ENCODE measurements around the gene ANK3. TPM values are rescaled to one million over a fixed set of nuclear protein-coding genes. Genes with fewer than 3 reads are reported as not detected.

The ANK3 gene
- total RNA-seq, 2 donors from 2014 or later: 41.0 to 113 TPM

GRCh38 chr10:60073781-60074656, 315.7 kb downstream of the ANK3 start:
- TF ChIP-seq POLR2A (IDR thresholded peaks at IDR 0.05) (no peak), CTCF (IDR thresholded peaks at IDR 0.05) (no peak)
- Histone ChIP-seq H3K9me3 (no peaks in the 10 kb centered on the region), H3K27me3 (no peaks in the 10 kb centered on the region), H3K4me1 (no peaks in the 10 kb centered on the region), H3K27ac (no peak overlapping the region), H3K36me3 (replicated peaks in 1 of 2; ENCODE audit: insufficient read depth in 1 of 2, low read depth in 2 of 2) (peaks cover 0 to 9% of the 10 kb centered on the region in 2 donors), H3K4me3 (no peak overlapping the region)
- intact Hi-C loops (cut with DNase I): no loop called here
- ATAC-seq: no peak
- no peak for DNase-seq
- 87 to 94% methylated on average over 11 of the region's 11 CpGs for WGBS, 2 donors

GRCh38 chr10:60073397-60073780, 316.3 kb downstream of the ANK3 start:
- WGBS, 2 donors: 97 to 98% methylated on average over 4 of the region's 4 CpGs
- Histone ChIP-seq H3K27ac (no peak overlapping the region), H3K4me3 (no peak overlapping the region), H3K27me3 (no peaks in the 10 kb centered on the region), H3K9me3 (no peaks in the 10 kb centered on the region), H3K4me1 (no peaks in the 10 kb centered on the region), H3K36me3 (replicated peaks in 1 of 2; ENCODE audit: insufficient read depth in 1 of 2, low read depth in 2 of 2) (peaks cover 0 to 9% of the 10 kb centered on the region in 2 donors)
- no peak for ATAC-seq
- intact Hi-C loops (cut with DNase I): no loop called here
- no peak for DNase-seq
- TF ChIP-seq POLR2A (IDR thresholded peaks at IDR 0.05) (no peak), CTCF (IDR thresholded peaks at IDR 0.05) (no peak)

- Histone ChIP-seq H3K4me1 (no peaks in the 10 kb centered on the region), H3K4me3 (no peak overlapping the region), H3K27ac (no peak overlapping the region), H3K36me3 (replicated peaks in 1 of 2; ENCODE audit: insufficient read depth in 1 of 2, low read depth in 2 of 2) (no peaks in the 10 kb centered on the region), H3K9me3 (no peaks in the 10 kb centered on the region), H3K27me3 (no peaks in the 10 kb centered on the region)
- ATAC-seq (no peak), DNase-seq (no peak)
- WGBS, 2 donors: 92 to 96% methylated on average over 2 of the region's 2 CpGs
- TF ChIP-seq POLR2A (IDR thresholded peaks at IDR 0.05) (no peak), CTCF (IDR thresholded peaks at IDR 0.05) (no peak)
- intact Hi-C loops (cut with DNase I): no loop called here
Measured at GRCh38 chr10:60069311-60069710, 320.4 kb downstream of the ANK3 start.

- Histone ChIP-seq H3K4me1 (peaks cover 6% of the 10 kb centered on the region), H3K27me3 (no peaks in the 10 kb centered on the region), H3K36me3 (replicated peaks in 1 of 2; ENCODE audit: insufficient read depth in 1 of 2, low read depth in 2 of 2) (no peaks in the 10 kb centered on the region), H3K4me3 (no peak overlapping the region), H3K9me3 (no peaks in the 10 kb centered on the region), H3K27ac (no peak overlapping the region)
- intact Hi-C loops (cut with DNase I): no loop called here
- WGBS, 2 donors: 85 to 87% methylated on average over 3 of the region's 3 CpGs
- ATAC-seq (no peak), DNase-seq (no peak)
- TF ChIP-seq POLR2A (IDR thresholded peaks at IDR 0.05): no peak
- TF ChIP-seq CTCF (IDR thresholded peaks at IDR 0.05): no peak
Measured at GRCh38 chr10:60050366-60050765, 339.3 kb downstream of the ANK3 start.

GRCh38 chr10:60048091-60048501, 341.6 kb downstream of the ANK3 start:
- intact Hi-C loops (cut with DNase I): no loop called here
- no peak overlapping the region for H3K27ac ChIP-seq
- no peak overlapping the region for H3K4me3 ChIP-seq
- DNase-seq (peak; percentile 35 to 39 (median 36)), ATAC-seq (peak; percentile 64)
- H3K27me3 ChIP-seq: no peaks in the 10 kb centered on the region
- no peak for TF ChIP-seq POLR2A (IDR thresholded peaks at IDR 0.05)
- TF ChIP-seq CTCF (IDR thresholded peaks at IDR 0.05): peak in 5 of 7 experiments; percentile 14 to 60 (median 54)
- no peaks in the 10 kb centered on the region for H3K9me3 ChIP-seq
- H3K4me1 ChIP-seq: peaks cover 17% of the 10 kb centered on the region
- H3K36me3 ChIP-seq (replicated peaks in 1 of 2; ENCODE audit: insufficient read depth in 1 of 2, low read depth in 2 of 2): no peaks in the 10 kb centered on the region
